Measurements from ENCODE around the gene AMELX. TPM values are rescaled to one million over a fixed set of nuclear protein-coding genes. Genes with fewer than 3 reads are reported as not detected.

The AMELX gene
- total and polyA plus RNA-seq, 2 of the 8 experiments (the other 6 are each of a cell fraction or from before 2014, with no cell fraction given) = not detected

DNA sequence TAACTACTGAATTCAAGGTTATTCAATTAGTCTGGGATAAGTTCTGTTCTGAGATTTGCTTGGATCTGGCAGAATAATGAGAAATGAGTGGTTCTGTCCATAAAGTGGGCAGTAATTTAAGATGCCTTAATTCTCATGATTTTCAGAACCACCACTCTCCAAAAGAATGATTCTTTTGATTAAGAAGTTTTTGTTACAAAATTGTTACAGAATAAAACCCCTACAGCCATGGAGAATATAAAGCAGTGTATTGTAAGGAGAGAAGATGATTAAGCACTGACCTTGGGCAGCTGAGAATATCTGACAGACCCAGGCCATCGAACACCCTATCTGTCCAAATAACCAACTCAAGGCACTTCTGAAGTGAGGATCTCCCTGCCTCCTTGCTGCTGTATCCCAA is 12.4 kb downstream of the AMELX start:
- Histone ChIP-seq H3K23me2 (ENCODE audit: low read depth, low read length) (no peaks in the 10 kb centered on the region), H3K14ac (ENCODE audit: insufficient read length) (no peak overlapping the region), H2AK5ac (ENCODE audit: low read depth, low read length) (no peak overlapping the region), H3K36me3 (ENCODE audit: control insufficient read depth in 2 of 4, insufficient read depth in 4 of 4, low read length in 3 of 4) (no peaks in the 10 kb centered on the region), H3K79me1 (ENCODE audit: low read depth, low read length) (no peaks in the 10 kb centered on the region), H2BK5ac (ENCODE audit: low read depth, low read length) (no peak overlapping the region), H4K8ac (ENCODE audit: extremely low read depth, insufficient read depth, low read length) (no peak overlapping the region), H3K56ac (replicated peaks; ENCODE audit: insufficient read length, low read depth, low read length) (no peak overlapping the region), H3K79me2 (ENCODE audit: control insufficient read depth in 1 of 2, insufficient read depth in 2 of 2, low read length in 2 of 2) (no peaks in the 10 kb centered on the region), H3K9ac (replicated peaks in 1 of 4; ENCODE audit: extremely low read depth in 1 of 4, low read depth in 3 of 4, low read length in 3 of 4) (no peak overlapping the region), H3K23ac (ENCODE audit: insufficient read length) (no peak overlapping the region), H2BK20ac (ENCODE audit: low read length) (no peak overlapping the region), H4K91ac (replicated peaks; ENCODE audit: insufficient read length, low read length) (no peak overlapping the region), H3K4me1 (replicated peaks in 1 of 4; ENCODE audit: control insufficient read depth in 3 of 4, insufficient read depth in 4 of 4, low read length in 3 of 4) (peaks cover 0 to 10% (median 0%) of the 10 kb centered on the region in 4 experiments; a peak in 2 of 7 replicates), H2BK120ac (replicated peaks; ENCODE audit: low read depth, low read length) (no peak overlapping the region), H3K4ac (replicated peaks; ENCODE audit: insufficient read length, low read depth, low read length) (no peak overlapping the region), H3K4me2 (ENCODE audit: insufficient read depth in 1 of 2, low read depth in 2 of 2, low read length in 2 of 2) (no peak overlapping the region), H2BK15ac (ENCODE audit: low read length) (no peak overlapping the region), H3K18ac (ENCODE audit: extremely low read depth, low read length) (no peak overlapping the region), H3K27ac (ENCODE audit: low read depth, low read length) (no peak overlapping the region), H3K4me3 (ENCODE audit: extremely low read depth in 1 of 4, insufficient read depth in 2 of 4, low read depth in 3 of 4, low read length in 4 of 4) (no peak overlapping the region), H2AFZ (ENCODE audit: low read length) (no peak overlapping the region), H3K9me3 (ENCODE audit: insufficient read depth in 2 of 2, low read depth in 1 of 2, low read length in 1 of 2) (no peaks in the 10 kb centered on the region), H3K27me3 (replicated peaks in 1 of 4; ENCODE audit: control insufficient read depth in 3 of 4, extremely low read depth in 1 of 4, insufficient read depth in 3 of 4, low read length in 3 of 4) (no peaks in the 10 kb centered on the region), H4K5ac (ENCODE audit: insufficient read length, low read depth, low read length) (no peak overlapping the region), H2BK12ac (ENCODE audit: low read depth, low read length) (no peak overlapping the region), H4K20me1 (replicated peaks in 1 of 2; ENCODE audit: control insufficient read depth in 1 of 2, insufficient read depth in 2 of 2, low read length in 2 of 2) (no peaks in the 10 kb centered on the region)
- TF ChIP-seq CREB1 (IDR thresholded peaks at IDR 0.05) = no peak
- no peak for TF ChIP-seq FOSL1 (IDR thresholded peaks at IDR 0.05; ENCODE audit: insufficient read depth, low read depth, low read length)
- TF ChIP-seq TAF7 (optimal IDR thresholded peaks at IDR 0.05; ENCODE audit: borderline replicate concordance, low read depth, low read length) = no peak
- no peak for TF ChIP-seq CEBPB (IDR thresholded peaks at IDR 0.05; ENCODE audit: low read depth, low read length)
- TF ChIP-seq PHF8 (conservative IDR thresholded peaks at IDR 0.05; ENCODE audit: low read depth, low read length) = no peak
- TF ChIP-seq CTBP2 (IDR thresholded peaks at IDR 0.05; ENCODE audit: borderline replicate concordance, insufficient read depth, insufficient read length, low read length) = no peak
- TF ChIP-seq POLR2AphosphoS5 (IDR thresholded peaks at IDR 0.05; ENCODE audit: low read depth, low read length) = no peak
- no peak for TF ChIP-seq KDM5A (IDR thresholded peaks at IDR 0.05; ENCODE audit: low read length)
- TF ChIP-seq RNF2 (IDR thresholded peaks at IDR 0.05; ENCODE audit: borderline replicate concordance, low read depth, low read length, missing control alignments, poor library complexity, severe bottlenecking) = no peak
- no peak for TF ChIP-seq NRF1 (IDR thresholded peaks at IDR 0.05; ENCODE audit: low read depth, low read length)
- TF ChIP-seq BRCA1 (IDR thresholded peaks at IDR 0.05; ENCODE audit: low read depth, low read length) = no peak
- TF ChIP-seq CHD1 (IDR thresholded peaks at IDR 0.05; ENCODE audit: low read depth, low read length) = no peak
- 100% methylated on average over 1 of the region's 1 CpG; no CpG with 5 or more reads in 1 of the 2 experiments for WGBS, 2 experiments (ENCODE audit: extremely low coverage in 1 of 2, insufficient coverage in 1 of 2, insufficient read length in 1 of 2, insufficient replicate concordance in 2 of 2, low coverage in 1 of 2, low lambda C conversion rate in 2 of 2, missing lambda C conversion rate in 1 of 2)
- POLR2A ChIA-PET (ENCODE audit: partially characterized antibody) = interaction anchor here (0.9 kb wide), 1 partner anchor 40 kb away, joined by 8 read pairs; no protein-coding TSS in a partner anchor
- DNase-seq (ENCODE audit: low read depth in 1 of 2, low spot score in 2 of 2) (no peak), FAIRE-seq (no peak)
- CTCF ChIA-PET (ENCODE audit: partially characterized antibody) = interaction anchor here (1.0 kb wide), 1 partner anchor 13 kb away, joined by 3 read pairs; the partner anchor contains the start of gene AMELX
